NOMO-1 (cell line): ENCODE data around the gene CAMKK2.
A peak's percentile ranks its signal among the peaks of the same experiment; 100 is the strongest.
"Not testable (repeated sequence)": the region's sequence is repeated elsewhere in the genome, so short reads cannot be mapped to it uniquely, and the experiment has no call there.

Source experiments
- DNase-seq, 2 experiments: peaks; one replicate each; lab custom pipeline; 2025; ENCODE audit not compliant: unreplicated experiment in 2 of 2; lab: John Stamatoyannopoulos, UW

Gene CAMKK2

GRCh38 chr12:121299662-121300061, 3.2 kb upstream of the CAMKK2 start:
- no peak for DNase-seq

GRCh38 chr12:121298411-121298810, 1.9 kb upstream of the CAMKK2 start:
- not testable (repeated sequence) for DNase-seq

DNA sequence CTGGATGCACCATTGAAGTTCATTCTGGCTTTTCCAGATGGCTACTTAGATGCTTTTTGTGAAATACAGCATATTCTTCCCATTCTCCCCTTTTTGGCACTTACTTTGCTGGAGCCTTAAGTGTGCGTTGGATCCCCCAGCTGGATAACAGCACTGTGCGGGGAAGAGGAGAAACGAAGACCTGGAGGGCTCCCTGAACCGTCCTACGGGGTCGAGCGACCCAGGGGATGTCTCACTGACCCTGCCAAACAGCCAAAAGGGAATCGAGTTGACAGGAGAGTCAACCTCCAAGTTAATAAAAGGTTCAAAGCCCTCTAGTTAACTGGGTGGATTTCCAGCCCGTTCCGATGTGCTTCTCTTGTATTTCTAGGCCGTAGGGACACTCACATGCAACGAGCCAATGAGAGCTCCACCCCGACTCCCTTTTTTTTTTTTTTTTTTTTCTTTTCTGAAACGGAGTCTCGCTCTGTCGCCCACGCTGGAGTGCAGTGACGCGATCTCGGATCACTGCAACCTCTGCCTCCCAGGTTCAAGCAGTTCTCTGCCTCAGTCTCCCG, 1.0 kb upstream of the CAMKK2 start:
- no peak for DNase-seq

- DNase-seq = no peak
These were observed 527 bp downstream of the CAMKK2 start for GRCh38 chr12:121295746-121296617.

DNA sequence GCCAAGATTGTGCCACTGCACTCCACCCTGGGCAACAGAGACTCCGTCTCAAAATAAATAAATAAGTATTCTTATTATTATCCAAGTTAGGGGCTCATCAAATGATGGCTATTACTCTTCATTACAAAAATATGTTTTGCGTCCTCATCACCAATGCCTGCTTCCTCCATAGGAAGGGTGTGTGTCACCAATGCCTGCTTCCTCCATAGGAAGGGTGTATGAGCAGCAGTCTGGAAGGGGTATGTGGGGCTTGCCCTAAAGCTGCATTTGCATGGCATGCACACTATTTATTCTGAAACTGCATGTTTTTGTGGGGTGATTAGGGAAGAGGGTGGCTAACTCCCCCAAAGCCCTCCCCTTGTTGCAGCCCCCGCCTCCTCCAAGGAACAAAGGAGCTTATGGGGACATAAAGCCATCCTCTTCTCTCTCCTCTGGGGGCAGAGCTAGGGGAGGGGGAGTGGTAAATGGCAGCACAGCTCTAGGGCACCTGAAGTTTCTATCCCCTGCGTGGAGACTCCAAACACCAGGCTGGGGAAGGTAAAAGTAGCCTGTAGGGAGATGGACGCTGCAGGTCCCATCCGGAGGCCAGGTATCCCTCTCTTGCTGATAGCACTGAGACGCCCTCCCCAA, 1.3 kb downstream of the CAMKK2 start:
- peak in 1 of 2 experiments; percentile 19 for DNase-seq

- no peak for DNase-seq
These were observed 2.2 kb downstream of the CAMKK2 start for GRCh38 chr12:121294151-121294889.

DNA sequence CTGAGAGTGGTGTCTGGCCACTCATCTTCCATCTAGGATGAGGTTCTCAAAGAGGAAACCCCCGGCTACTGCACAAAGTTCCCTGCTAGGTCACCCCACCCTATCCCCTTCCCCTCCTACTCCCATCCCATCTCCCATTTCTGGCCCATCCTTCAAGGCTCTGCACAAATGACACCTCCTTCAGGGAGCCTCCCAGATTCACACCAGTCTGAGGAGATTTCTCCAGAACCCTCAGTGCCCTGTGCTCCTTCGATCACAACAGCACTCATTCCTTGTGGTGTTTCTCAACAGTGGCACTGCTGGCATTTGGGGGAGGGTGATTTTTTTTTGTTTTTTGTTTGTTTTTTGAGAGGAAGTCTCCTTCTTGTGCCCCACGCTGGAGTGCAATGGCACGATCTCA, 2.9 kb downstream of the CAMKK2 start:
- DNase-seq = no peak

DNA sequence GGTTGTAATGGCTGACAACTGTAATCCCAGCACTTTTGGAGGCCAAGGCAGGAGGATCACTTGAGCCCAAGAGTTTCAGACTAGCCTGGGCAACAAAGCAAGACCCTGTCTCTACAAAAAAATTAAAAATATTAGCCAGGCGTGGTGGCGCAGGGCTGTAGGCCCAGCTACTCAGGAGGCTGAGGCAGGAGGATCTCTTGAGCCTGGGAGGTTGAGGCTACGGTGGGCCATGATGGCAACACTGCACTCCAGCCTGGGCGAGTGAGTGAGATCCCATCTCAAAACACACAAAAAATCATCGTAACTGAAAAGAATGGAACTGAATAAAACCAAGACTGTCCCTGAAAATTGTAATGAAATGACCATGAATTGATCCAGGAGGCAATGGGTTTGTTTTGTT, 6.1 kb downstream of the CAMKK2 start:
- no peak for DNase-seq

DNA sequence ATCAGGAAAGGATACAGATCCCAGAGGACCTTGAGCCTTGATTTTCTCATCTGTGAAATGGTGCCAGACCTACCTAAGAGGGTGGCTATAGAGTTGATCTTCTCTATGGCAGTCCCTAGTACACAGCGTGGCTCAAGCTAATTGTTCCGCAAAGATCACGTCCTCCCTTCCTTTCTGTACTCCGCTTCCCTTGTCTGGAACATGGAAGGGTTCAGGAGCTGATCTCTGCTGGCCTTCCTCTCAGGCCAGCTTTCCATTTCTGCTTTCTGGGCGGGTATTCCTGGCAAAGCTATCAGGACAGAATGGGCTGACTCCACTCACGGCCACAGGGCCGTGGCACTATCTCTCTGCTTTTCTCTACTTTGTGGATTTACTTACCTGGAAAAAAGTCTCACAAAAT, 6.5 kb downstream of the CAMKK2 start:
- no peak for DNase-seq

DNA sequence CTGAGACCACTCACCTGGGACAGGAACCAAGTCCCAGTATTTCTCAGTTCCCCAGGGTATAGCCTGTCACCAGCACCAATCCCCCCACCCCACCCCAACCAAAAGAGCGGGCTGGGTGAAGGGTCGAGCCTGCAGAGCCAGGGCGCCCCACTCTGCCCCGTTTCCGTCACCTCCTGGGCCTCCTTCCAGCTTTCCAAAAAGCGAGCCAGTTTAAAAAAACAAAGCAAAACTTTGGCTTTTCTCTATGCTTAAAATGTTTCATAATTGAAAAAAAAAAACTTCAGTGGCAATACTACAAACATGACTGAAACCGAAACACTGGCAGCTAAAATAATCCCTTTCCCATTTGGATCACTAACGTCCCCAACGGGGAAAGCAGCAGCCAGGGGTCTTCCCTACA, 7.5 kb downstream of the CAMKK2 start:
- DNase-seq = no peak

DNA sequence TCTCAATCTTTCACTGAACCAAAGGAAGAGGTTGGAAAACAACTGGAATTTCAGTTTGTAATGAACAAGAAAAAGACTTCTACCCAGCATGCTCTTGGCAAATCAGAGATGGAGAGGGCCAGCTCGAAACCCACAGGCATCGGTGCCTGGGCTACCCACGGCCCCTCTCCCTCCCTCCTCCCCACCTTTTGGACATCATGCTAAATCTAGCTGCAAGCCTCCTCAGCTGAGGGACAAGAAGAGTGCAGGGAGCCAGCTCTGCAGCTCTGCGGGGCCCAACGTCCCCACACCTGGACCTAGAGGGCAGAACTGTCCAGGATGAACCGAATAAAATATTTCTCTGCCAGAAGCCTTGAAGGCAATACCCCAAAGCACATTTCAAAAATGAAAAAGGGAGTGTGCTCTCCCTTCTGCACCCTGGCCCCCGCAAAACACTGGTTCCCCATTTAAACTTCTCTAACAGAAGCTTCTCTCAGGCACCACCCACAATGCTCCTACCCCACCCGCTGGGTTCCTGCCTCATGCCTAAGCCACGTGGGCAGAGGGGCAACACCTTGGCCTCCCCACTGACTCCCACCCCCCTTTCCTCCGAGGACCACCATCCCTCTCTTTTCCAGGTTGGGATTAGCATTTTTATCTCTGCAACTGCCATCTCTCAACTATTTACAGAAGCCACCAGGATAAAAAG, 8.2 kb downstream of the CAMKK2 start:
- DNase-seq = peak in 1 of 2 experiments; percentile 38

DNA sequence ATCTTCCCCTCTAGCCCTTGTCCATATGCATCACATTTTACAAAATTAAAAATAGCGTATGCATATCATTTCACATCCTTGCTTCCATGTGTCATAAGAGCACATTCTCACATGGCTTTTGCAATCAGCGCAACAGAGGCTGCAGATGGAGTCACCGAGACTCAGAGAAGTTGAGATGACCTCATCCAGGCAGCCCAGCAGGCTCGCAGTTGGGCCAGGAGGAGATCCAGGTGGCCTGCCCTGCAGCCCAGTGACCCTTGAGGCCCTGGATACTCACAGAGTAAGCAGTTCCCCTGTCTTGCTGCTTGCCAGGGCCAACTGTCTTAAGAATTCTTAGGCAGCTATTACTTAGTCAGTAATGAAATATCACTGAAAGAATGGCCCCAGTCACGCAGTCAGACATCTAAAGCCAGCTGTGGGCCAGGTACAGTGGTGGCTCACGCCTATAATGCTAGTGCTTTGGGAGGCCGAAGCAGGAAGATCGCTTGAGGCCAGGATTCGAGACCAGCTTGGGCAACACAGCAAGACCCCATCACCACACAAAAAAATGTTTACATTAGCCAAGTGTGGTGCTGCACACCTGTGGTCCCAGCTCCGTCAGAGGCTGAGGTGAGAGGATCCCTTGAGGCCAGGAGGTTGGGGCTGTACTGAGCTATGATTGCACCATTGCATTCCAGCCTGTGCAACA, 9.1 kb downstream of the CAMKK2 start:
- no peak for DNase-seq

GRCh38 chr12:121285856-121286255, 10.7 kb downstream of the CAMKK2 start:
- no peak for DNase-seq

GRCh38 chr12:121284551-121285390, 11.7 kb downstream of the CAMKK2 start:
- DNase-seq = no peak

DNA sequence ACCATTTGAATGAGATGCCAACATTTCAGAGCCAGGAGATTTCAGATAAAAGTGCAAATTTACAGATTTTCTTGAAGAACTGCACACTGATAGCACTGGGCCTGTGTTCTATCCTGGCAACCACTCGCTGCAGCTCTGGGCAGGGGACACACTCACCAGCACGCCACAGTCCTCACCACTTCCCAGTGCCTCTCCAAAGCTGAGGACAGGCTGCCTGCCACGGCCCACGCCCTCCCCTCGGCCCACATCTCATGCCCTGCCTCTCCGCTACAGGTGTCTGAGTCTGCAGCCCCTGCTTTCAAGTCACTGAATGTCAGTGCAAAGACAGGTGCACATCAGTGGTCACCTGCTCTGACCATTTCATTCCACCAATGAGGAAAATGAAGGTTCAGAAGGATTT, 12.7 kb downstream of the CAMKK2 start:
- DNase-seq = no peak

GRCh38 chr12:121283388-121283787, 13.1 kb downstream of the CAMKK2 start:
- no peak for DNase-seq

DNA sequence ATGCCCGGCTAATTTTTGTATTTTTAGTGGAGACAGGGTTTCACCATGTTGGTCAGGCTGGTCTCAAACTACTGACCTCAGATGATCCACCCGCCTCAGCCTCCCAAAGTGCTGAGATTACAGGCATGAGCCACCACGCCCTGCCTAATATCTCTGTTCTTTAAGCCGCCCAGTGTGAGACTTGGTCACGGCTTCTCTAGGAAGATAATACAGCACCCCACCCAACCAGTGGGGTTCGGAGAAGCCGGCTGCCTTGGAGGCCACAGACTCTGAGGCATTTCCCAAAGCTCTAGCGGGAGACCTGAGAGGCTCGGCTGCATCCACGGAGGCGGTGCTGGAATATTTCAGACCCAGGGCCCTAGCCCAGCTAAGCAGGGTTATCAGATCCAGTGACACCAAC, 13.6 kb downstream of the CAMKK2 start:
- not testable (repeated sequence) for DNase-seq

GRCh38 chr12:121282072-121282742, 14.3 kb downstream of the CAMKK2 start:
- DNase-seq = no peak

DNA sequence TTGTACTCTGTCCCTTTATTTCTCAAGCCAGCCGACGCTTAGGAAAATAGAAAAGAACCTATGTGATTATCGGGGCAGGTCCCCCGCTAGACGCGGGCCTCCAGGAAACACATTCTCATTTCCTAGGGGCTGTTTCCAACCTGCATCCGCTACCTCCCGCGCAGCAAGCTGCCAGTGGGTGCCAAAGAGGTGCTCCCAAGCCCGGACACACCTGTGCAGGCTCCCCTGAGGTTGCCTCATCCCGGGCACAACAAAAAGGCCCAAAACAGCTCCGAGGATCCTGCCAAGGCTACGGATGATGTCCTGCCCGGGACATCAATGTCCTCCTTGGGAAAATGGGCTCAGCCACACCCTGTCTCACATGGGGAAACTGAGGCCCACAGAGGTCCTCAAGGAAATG, 15.4 kb downstream of the CAMKK2 start:
- not testable (repeated sequence) for DNase-seq
